HG03521 (cell line): ENCODE data around the gene RBM3.
"Not testable (repeated sequence)": the region's sequence is repeated elsewhere in the genome, so short reads cannot be mapped to it uniquely, and the experiment has no call there.

Source experiments
- ATAC-seq: cut with Tn5 transposase; IDR thresholded peaks from one replicate; pipeline ENCODE4 v1.9.1; 2021; ENCODE audit warnings: mild to moderate bottlenecking, moderate library complexity; ENCODE audit not compliant: unreplicated experiment

RBM3 gene

DNA sequence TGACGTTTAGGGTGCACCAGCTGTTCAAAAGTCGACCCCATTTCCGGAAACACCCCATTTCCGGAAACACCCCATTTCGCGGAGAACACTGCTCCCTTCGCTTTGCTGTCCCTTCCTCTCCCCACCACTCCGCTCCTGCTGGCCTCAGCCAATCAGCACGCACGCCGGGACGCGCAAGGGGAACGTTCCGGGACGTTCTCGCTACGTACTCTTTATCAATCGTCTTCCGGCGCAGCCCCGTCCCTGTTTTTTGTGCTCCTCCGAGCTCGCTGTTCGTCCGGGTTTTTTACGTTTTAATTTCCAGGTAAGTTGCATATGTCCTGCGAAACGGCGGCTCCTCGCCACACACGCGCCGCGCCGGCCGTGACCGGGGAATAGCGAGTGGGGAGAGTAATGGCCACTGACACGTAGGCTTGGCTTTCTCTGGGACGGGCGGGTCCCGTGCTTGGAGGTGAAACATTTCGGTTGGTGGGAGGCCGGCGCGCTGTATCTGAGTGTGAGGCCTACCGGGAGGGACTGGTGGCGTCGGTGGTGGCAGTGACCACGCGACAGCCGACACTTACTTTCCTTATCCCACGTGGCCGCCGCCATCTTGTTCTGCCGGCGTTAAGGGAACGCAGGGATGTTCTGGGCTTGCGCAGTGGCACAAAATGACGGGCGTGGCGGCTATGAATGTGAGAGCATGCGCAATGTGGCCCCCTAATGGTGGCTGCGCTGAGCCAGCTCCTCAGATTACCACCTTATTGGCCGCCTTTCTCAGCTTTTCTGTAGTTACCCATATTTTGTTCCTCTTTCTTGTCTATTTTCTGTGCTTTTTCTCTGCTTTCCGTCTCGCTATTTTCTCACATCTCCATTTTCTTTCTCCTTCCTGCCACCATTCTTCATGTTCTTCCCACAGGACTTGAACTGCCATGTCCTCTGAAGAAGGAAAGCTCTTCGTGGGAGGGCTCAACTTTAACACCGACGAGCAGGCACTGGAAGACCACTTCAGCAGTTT lies at the start of gene RBM3:
Gene RBM3, plus strand, starts transcription at position 215 of the 997 bp plus-strand sequence. Its CDS starts 697 bp downstream, at position 912.
- ATAC-seq, result peak; percentile 88

- ATAC-seq, result not testable (repeated sequence)
Measured at GRCh38 chrX:48525853-48526252, 48.4 kb upstream of the RBM3 start.

DNA sequence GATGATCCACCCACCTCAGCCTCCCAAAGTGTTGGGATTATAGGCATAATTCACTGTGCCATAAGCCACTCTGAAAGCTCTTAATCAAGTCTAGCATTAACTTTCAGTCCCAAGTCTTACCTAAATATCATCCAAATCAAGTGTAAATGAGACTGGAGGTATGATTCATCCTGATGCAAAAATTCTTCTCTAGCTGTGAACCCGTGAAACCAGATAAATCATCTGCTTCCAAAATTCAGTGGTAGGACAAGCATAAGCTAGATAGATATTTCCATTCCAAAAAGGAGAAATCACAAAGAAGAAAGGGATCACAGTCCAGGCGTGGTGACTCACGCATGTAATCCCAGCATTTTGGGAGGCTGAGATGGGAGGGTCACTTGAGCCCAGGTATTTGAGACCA lies 43.5 kb upstream of the RBM3 start:
- ATAC-seq, result no peak

DNA sequence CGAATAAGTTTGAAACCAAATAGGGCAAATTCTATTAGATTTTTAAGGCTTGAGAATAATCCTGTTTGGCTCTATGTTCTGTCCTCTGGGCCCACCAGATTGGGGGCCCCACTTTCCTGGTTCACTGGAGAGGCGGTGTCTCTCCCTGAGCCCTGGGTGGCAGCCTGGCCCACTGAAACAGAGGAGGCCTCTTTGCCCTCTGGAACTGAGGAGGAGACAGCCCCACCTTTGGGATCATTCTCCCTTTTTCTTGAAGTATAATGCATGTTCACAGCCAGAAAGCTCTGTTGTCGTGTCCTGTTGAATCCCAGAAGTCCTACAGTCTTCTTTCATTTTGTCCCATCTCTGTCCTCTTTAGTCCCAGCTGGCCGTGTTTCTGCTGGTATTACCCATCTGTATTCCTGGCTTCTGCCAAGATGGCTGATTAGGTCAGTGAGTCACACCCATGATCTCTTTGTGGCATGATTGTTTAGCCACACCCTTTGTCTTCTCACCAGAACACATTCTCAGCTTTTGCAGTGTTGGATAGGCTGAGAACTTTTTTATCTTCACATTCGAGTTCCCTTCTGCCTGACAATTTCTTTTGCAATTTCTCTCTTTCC lies 42.8 kb upstream of the RBM3 start:
- ATAC-seq, result no peak

- ATAC-seq, result no peak
Measured at GRCh38 chrX:48532161-48532560, 42.1 kb upstream of the RBM3 start.

- no peak for ATAC-seq
Measured at GRCh38 chrX:48533165-48533564, 41.1 kb upstream of the RBM3 start.

DNA sequence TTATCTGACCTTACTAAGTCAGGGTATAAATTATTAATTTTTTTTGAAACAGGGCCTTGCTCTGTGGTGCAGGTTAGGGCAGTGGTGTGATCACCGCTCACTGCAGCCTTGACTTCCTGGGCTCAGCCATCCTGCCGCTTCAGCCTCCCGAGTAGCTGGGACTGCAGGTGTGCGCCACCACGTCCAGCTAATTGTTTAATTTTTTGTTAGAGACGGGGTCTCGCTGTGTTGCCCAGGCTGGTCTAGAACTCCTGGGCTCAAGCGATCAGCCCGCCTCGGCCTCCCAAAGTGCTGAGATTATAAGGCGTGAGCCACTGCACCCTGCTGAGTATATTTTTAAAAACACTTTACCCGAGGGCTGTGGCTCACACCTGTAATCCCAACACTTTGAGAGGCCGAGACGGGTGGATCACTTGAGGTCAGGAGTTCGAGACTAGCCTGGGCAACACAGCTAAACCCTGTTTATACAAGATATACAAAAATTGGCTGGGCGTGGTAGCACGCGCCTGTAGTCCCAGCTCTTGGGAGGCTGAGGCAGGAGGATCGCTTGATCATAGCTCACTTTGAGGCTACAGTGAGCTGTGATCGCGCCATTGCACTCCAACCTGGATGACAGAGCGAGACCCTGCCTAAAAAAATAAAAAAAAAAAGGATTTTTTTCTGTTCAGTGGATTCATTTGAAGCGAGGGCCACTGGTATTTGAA lies 35.5 kb upstream of the RBM3 start:
- no peak for ATAC-seq

GRCh38 chrX:48539345-48540027 lies 34.8 kb upstream of the RBM3 start, which contains the start of gene TBC1D25:
Gene TBC1D25, plus strand, starts transcription at chrX:48539714. Its CDS starts 84 bp downstream, at chrX:48539798.
- peak; percentile 76 for ATAC-seq

- peak; percentile 33 for ATAC-seq
Measured at GRCh38 chrX:48540028-48540375, 34.3 kb upstream of the RBM3 start.

DNA sequence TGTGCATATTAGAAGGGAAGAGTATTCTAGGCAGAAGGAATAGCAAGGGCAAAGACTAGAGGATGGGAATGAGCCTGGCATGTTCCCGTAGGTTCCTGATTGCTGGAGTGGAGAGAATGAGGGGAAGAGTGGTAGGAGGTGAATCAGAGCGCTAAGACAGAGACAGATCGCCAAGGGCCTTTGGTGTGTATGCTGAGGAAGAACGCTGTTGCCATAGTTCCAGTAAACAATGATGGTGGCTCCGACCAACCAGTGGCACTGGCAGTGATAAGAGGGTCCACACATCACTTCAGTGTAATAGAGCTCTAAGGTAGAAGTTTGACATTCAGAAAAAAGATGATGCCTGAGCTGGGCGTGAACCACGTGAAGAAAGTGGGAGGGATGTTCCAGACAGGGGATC lies 33.8 kb upstream of the RBM3 start:
- ATAC-seq, result no peak

DNA sequence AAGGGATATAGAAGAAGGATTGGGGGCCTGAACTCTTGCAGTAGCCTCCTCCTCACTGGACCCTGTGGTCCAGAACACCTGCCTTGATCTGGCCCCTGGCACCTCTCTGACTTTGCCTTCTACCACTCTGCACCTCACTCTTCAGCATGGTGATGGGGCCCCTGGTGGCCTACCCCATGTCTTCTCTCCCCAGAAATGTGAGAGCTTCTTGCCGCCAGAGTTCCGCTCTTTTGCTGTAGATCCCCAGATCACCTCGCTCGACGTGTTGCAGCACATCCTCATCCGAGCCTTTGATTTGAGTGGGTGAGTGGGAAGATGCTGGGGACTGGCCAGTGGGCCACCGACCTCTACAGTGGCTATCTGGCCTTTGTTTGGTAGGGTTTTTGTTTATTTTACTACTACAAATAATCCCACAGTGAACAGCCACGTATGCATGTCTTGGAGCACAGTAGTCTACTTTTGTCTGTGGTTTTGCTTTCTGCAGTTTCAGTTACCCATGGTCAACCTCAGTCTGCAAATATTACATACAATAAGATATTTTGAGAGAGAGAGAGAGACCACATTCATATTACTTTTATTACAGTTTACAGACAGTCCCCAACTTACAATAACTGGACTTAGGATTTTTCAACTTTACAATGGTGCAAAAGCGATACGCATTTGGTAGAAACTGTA lies 33.0 kb upstream of the RBM3 start:
- no peak for ATAC-seq

- ATAC-seq, result no peak
Measured at GRCh38 chrX:48548871-48549270, 25.4 kb upstream of the RBM3 start.

GRCh38 chrX:48555731-48556325 lies 18.5 kb upstream of the RBM3 start:
- not testable (repeated sequence) for ATAC-seq

- ATAC-seq, result no peak
Measured at GRCh38 chrX:48558271-48558670, 16.0 kb upstream of the RBM3 start.

DNA sequence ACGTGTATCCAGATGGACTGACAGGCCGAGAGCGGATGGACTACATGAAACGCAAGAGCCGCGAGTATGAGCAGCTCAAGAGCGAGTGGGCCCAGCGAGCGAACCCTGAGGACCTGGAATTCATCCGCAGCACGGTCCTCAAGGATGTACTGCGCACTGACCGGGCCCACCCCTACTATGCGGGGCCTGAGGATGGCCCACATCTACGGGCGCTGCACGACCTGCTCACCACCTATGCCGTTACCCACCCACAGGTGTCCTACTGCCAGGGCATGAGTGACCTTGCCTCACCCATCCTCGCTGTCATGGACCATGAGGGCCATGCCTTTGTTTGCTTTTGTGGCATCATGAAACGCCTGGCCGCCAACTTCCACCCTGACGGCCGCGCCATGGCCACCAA lies 14.6 kb upstream of the RBM3 start:
- ATAC-seq, result no peak

- ATAC-seq, result no peak
Measured at GRCh38 chrX:48560056-48560455, 14.2 kb upstream of the RBM3 start.

DNA sequence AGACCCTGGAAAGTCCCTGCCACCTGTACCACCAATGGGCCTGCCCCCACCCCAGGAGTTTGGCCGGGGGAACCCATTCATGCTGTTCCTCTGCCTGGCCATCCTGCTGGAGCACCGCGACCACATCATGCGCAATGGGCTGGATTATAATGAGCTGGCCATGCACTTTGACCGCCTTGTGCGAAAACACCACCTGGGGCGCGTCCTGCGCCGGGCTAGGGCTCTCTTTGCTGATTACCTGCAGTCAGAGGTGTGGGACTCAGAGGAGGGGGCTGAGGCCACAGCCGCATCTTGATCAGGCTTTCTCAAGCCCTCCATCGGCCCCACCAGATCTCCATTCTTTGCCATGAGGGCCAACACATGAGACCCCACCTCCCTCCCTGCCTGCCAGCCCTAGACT lies 13.6 kb upstream of the RBM3 start:
- no peak for ATAC-seq

- ATAC-seq, result no peak
Measured at GRCh38 chrX:48569958-48570357, 4.3 kb upstream of the RBM3 start.

- ATAC-seq, result no peak
Measured at GRCh38 chrX:48573690-48574269, 504 bp upstream of the RBM3 start.

GRCh38 chrX:48575642-48576041 lies 1.4 kb downstream of the RBM3 start:
- no peak for ATAC-seq
